Panc1 (cell line): ENCODE data around the gene SH3GLB2. TPM values are rescaled to one million over a fixed set of nuclear protein-coding genes. Genes with fewer than 3 reads are reported as not detected.

Source experiments
- ATAC-seq: fragments of 200-7000 bp; cut with Tn5 transposase; 2 replicates; pipeline ENCODE4 v1.9.1; 2020; ENCODE audit warnings: mild to moderate bottlenecking, moderate library complexity
- BruUV-seq: library from RNA; stranded (reverse); fragments of 400-500 nt; replicated peaks from 2 replicates; lab custom pipeline; 2021; lab: Mats Ljungman, UMichigan
- CTCF ChIA-PET: fragments of 300-600 bp; sonication (Branson Sonifier 250); formaldehyde crosslinking; loops from one replicate; lab custom pipeline; 2022; ENCODE audit warnings: antibody characterized with exemption; lab: Charles Lee
- POLR2A ChIA-PET: fragments of 300-600 bp; sonication (Branson Sonifier 250); formaldehyde crosslinking; loops from one replicate; lab custom pipeline; 2022; ENCODE audit warnings: antibody characterized with exemption; lab: Charles Lee
- DNase-seq: peaks from one replicate; pipeline ENCODE4 v3.0.0-alpha.2; 2010; ENCODE audit warnings: low read depth, low spot score
- H3K27ac ChIP-seq: 2 replicates; pipeline ENCODE4 v1.5.1; 2011; ENCODE audit warnings: mild to moderate bottlenecking, low read length, inconsistent platforms
- H3K27me3 ChIP-seq: fragments of 200-500 bp; sonication (Bioruptor generic); 2 replicates; pipeline ENCODE4 v1.6.0; 2014; ENCODE audit warnings: low read length, inconsistent platforms; ENCODE audit not compliant: control insufficient read depth, insufficient read depth
- H3K36me3 ChIP-seq: fragments of 200-500 bp; sonication (Bioruptor generic); 2 replicates; pipeline ENCODE4 v1.5.1; 2014; ENCODE audit warnings: inconsistent platforms, mild to moderate bottlenecking, low read length, moderate library complexity; ENCODE audit not compliant: control insufficient read depth, insufficient read depth
- H3K4me1 ChIP-seq: 2 replicates; pipeline ENCODE4 v1.5.1; 2011; ENCODE audit warnings: inconsistent platforms, mild to moderate bottlenecking, low read length, moderate library complexity; ENCODE audit not compliant: control insufficient read depth, insufficient read depth
- H3K4me3 ChIP-seq, 2 experiments: 2 replicates each; pipeline ENCODE4 v1.5.1; 2011 to 2012; ENCODE audit warnings: low read depth in 2 of 2, low read length in 2 of 2, mild to moderate bottlenecking in 2 of 2, inconsistent platforms in 1 of 2, moderate library complexity in 1 of 2
- H3K9me3 ChIP-seq: fragments of 200-500 bp; sonication (Bioruptor generic); 2 replicates; pipeline ENCODE4 v1.5.1; 2014; ENCODE audit warnings: low read depth, mild to moderate bottlenecking, inconsistent platforms, low read length, moderate library complexity; ENCODE audit not compliant: control insufficient read depth, insufficient read depth
- POLR2AphosphoS5 ChIP-seq: IDR thresholded peaks from 2 replicates; pipeline ENCODE4 v1.6.1; 2012; ENCODE audit warnings: mild to moderate bottlenecking, low read depth, low read length, moderate library complexity
- REST ChIP-seq, 2 experiments: IDR thresholded peaks; 2 replicates each; pipeline ENCODE4 v1.6.1; 2011 to 2012; ENCODE audit warnings: low read depth in 2 of 2, control low read depth in 1 of 2, low read length in 1 of 2, mild to moderate bottlenecking in 1 of 2, moderate library complexity in 1 of 2; ENCODE audit not compliant: insufficient read depth in 1 of 2
- SIN3A ChIP-seq: IDR thresholded peaks from 2 replicates; pipeline ENCODE4 v1.6.1; 2012; ENCODE audit warnings: low read depth, mild to moderate bottlenecking, low read length, moderate library complexity, borderline replicate concordance; ENCODE audit not compliant: insufficient read depth
- TCF7L2 ChIP-seq: IDR thresholded peaks from 2 replicates; pipeline ENCODE4 v1.6.1; 2011; ENCODE audit warnings: mild to moderate bottlenecking, low read depth, low read length, inconsistent platforms
- in situ Hi-C: cut with HindIII; loops from 2 replicates; pipeline ENCODE4 v1.10.0; 2016; ENCODE audit warnings: low sequenced_read_pairs, low pct_unique_long_range_greater_than_20kb
- intact Hi-C: fragments of 100-400 bp; cut with micrococcal nuclease; formaldehyde crosslinking; loops from one replicate; pipeline ENCODE4 v1.10.0; 2022; ENCODE audit not compliant: unreplicated experiment
- total RNA-seq: library from RNA; stranded (reverse); gene quantifications from one replicate; pipeline ENCODE4 v1.2.1, GENCODE V29; 2021; ENCODE audit not compliant: unreplicated experiment
- TF ChIP-seq, protein P1 (sequence below): fragments of 450-650 bp; IDR thresholded peaks from 2 replicates; pipeline ENCODE4 v1.5.1; 2017; ENCODE audit warnings: mild to moderate bottlenecking

Gene SH3GLB2
- total RNA-seq, 1 experiment from 2014 or later: 68.3 TPM

DNA sequence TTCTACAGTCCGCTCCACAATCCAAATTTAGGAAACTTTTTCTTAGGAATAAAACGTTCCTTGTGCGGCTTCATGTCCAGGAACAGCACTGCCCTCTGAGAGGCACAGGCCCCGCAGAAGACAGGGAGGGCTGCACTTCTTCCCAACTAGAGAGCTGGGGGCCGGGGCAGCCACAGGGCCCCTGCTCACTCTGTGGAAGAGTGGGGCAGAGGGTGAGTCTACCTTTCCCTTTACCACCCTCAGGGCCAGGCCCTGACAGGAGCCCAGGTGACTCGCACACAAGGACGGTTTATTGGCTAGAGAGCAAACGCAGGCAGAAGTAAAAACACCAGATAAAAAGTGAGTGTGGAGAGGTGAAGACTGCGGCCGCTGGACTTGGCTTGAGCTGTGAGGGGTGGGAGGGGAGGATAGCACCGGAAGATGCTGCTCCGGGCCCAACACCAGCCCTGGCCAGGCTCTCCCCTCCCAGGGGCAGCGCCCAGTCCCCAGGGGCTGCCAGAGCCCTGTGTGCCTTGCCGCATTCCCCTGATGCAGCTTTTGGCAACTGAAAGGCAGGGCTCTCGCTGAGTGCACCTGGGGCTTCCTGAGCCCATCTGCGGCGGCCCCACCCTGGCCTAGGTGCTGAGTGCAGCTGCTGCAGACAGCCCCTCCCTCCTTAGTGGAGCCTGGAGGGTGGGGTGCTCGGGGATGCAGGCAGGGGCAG, 20.2 kb downstream of the SH3GLB2 start:
- no peak for DNase-seq
- ATAC-seq: no peak
- no peak overlapping the region for H3K4me3 ChIP-seq
- in situ Hi-C loops: no loop called here
- no peaks in the 10 kb centered on the region for H3K36me3 ChIP-seq
- BruUV-seq: no TSS peak
- intact Hi-C loops: no loop called here
- no peaks in the 10 kb centered on the region for H3K9me3 ChIP-seq
- H3K27me3 ChIP-seq: no peaks in the 10 kb centered on the region
- H3K4me1 ChIP-seq: peaks cover 8% of the 10 kb centered on the region; the same call in 1 of the 2 replicates
- ChIA-PET POLR2A (no interaction called here), CTCF (interaction anchor here (2.7 kb wide), 1 partner anchor 20 kb away, joined by 10 read pairs; the partner anchor contains the start of gene SH3GLB2)
- no peak overlapping the region for H3K27ac ChIP-seq
- TF ChIP-seq REST (IDR thresholded peaks at IDR 0.05; ENCODE audit: insufficient read depth in 1 of 2, low read depth in 2 of 2, low read length in 1 of 2) (no peak), SIN3A (no peak), TCF7L2 (no peak), POLR2AphosphoS5 (no peak)
- TF ChIP-seq, protein P1, sequence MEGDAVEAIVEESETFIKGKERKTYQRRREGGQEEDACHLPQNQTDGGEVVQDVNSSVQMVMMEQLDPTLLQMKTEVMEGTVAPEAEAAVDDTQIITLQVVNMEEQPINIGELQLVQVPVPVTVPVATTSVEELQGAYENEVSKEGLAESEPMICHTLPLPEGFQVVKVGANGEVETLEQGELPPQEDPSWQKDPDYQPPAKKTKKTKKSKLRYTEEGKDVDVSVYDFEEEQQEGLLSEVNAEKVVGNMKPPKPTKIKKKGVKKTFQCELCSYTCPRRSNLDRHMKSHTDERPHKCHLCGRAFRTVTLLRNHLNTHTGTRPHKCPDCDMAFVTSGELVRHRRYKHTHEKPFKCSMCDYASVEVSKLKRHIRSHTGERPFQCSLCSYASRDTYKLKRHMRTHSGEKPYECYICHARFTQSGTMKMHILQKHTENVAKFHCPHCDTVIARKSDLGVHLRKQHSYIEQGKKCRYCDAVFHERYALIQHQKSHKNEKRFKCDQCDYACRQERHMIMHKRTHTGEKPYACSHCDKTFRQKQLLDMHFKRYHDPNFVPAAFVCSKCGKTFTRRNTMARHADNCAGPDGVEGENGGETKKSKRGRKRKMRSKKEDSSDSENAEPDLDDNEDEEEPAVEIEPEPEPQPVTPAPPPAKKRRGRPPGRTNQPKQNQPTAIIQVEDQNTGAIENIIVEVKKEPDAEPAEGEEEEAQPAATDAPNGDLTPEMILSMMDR: no peak

DNA sequence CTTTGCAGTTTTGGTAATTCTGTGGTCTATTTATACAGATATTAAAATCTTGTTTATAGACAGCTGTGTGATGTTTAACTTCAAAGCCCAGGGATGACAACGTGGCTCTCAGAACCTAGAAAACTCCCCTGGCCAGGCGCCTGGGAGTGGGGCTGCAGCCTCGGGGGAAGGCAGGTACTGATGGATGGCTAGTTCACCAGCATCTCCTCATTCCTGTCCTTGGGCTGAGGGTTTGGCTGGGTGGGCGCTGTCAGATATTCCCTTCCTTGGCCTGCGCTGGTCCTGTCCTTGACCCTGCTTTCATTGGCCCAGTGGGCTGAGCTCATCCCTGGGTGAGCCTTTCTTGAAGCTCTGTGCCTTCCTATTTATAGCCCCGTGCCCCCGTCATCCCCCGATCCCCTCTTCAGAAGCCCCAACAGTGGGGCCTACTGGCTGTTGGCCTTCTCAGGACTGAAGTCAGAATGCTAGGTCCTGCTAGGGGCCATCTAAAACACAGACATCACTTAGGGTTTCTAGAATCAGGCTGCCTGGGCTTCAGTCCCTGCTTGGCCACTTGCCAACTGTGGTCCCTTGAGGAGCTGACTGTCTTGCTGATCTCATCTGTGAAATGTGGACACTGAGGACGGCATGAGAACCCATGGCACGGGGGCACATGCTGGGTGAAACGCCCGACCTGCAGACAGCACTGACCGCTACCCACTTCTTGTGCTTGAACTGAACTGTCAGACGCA, 20.9 kb downstream of the SH3GLB2 start:
- Histone ChIP-seq H3K4me1 (peaks cover 8% of the 10 kb centered on the region; the same call in 1 of the 2 replicates), H3K4me3 (no peak overlapping the region), H3K36me3 (no peaks in the 10 kb centered on the region), H3K9me3 (no peaks in the 10 kb centered on the region), H3K27me3 (no peaks in the 10 kb centered on the region), H3K27ac (no peak overlapping the region)
- intact Hi-C loops (no loop called here), in situ Hi-C loops (no loop called here)
- no peak for DNase-seq
- no peak for TF ChIP-seq TCF7L2
- TF ChIP-seq POLR2AphosphoS5: no peak
- TF ChIP-seq, protein P1: peak; percentile 63; the same call in 1 of the 2 replicates
- TF ChIP-seq REST (IDR thresholded peaks at IDR 0.05; ENCODE audit: insufficient read depth in 1 of 2, low read depth in 2 of 2, low read length in 1 of 2): no peak
- ATAC-seq: no peak
- POLR2A ChIA-PET: no interaction called here
- CTCF ChIA-PET: interaction anchor here (0.5 to 2.7 kb wide), 2 partner anchors 21 to 31 kb away, joined by 8 to 10 read pairs; partner anchors contain the start of gene SH3GLB2
- no TSS peak for BruUV-seq
